CD14-positive monocyte (primary cell): ENCODE measurements around the gene CDKAL1. TPM values are rescaled to one million over a fixed set of nuclear protein-coding genes. Genes with fewer than 3 reads are reported as not detected.

Source experiments
- DNase-seq, 3 donors: peaks; one replicate each; pipeline ENCODE4 v3.0.0-alpha.2; 2011 to 2022
- H2AFZ ChIP-seq: 2 replicates; pipeline ENCODE4 v1.6.0; 2012; ENCODE audit warnings: mild to moderate bottlenecking, low read depth, low read length, inconsistent platforms; ENCODE audit not compliant: insufficient read depth, poor library complexity, severe bottlenecking
- H3K27ac ChIP-seq, 2 donors: 1 replicate in 1 of 2; 2 replicates in 1 of 2; pipeline ENCODE4 v1.5.1; 2012 to 2013; ENCODE audit warnings: low read length in 2 of 2, control low read depth in 1 of 2, inconsistent platforms in 1 of 2, low read depth in 1 of 2, mild to moderate bottlenecking in 1 of 2
- H3K27me3 ChIP-seq, 2 donors: one replicate each; pipeline versions ENCODE4 v1.6.0 to v1.6.1; 2011 to 2013; ENCODE audit warnings: low read length in 2 of 2; ENCODE audit not compliant: control insufficient read depth in 2 of 2, insufficient read depth in 2 of 2
- H3K36me3 ChIP-seq, 2 donors: replicated peaks in 1 of 2; 1 replicate in 1 of 2; 2 replicates in 1 of 2; pipeline versions ENCODE4 v1.5.1 to v1.6.1; 2012 to 2013; ENCODE audit warnings: low read length in 2 of 2, control low read depth in 1 of 2, inconsistent platforms in 1 of 2, mild to moderate bottlenecking in 1 of 2; ENCODE audit not compliant: insufficient read depth in 2 of 2, control insufficient read depth in 1 of 2
- H3K4me1 ChIP-seq, 2 donors: 1 replicate in 1 of 2; 2 replicates in 1 of 2; pipeline versions ENCODE4 v1.5.1 to v1.6.1; 2012 to 2013; ENCODE audit warnings: low read length in 2 of 2, control low read depth in 1 of 2, inconsistent platforms in 1 of 2, mild to moderate bottlenecking in 1 of 2, moderate library complexity in 1 of 2; ENCODE audit not compliant: insufficient read depth in 2 of 2, control insufficient read depth in 1 of 2
- H3K4me2 ChIP-seq: replicated peaks from 2 replicates; pipeline ENCODE3; 2012; ENCODE audit warnings: low read length, moderate library complexity, mild to moderate bottlenecking; ENCODE audit not compliant: poor library complexity, severe bottlenecking; ENCODE audit errors: extremely low read depth
- H3K4me3 ChIP-seq, 3 experiments: fragments of 200-600 bp in 1 of 3; sonication (generic) in 1 of 3; replicated peaks in 1 of 3; 1 replicate in 2 of 3; 2 replicates in 1 of 3; pipeline ENCODE4 v1.5.1; 2011 to 2013; ENCODE audit warnings: low read length in 3 of 3, mild to moderate bottlenecking in 3 of 3, control low read depth in 2 of 3, low read depth in 2 of 3, inconsistent platforms in 1 of 3, moderate library complexity in 1 of 3
- H3K79me2 ChIP-seq: 2 replicates; pipeline ENCODE4 v1.6.0; 2012; ENCODE audit warnings: mild to moderate bottlenecking, control low read depth, inconsistent platforms, low read length, moderate library complexity; ENCODE audit not compliant: insufficient read depth
- H3K9ac ChIP-seq: 2 replicates; pipeline ENCODE4 v1.6.0; 2017; ENCODE audit warnings: low read length, mild to moderate bottlenecking; ENCODE audit not compliant: insufficient read depth, poor library complexity, severe bottlenecking
- H3K9me3 ChIP-seq, 2 donors: replicated peaks in 1 of 2; 1 replicate in 1 of 2; 2 replicates in 1 of 2; pipeline versions ENCODE4 v1.5.1 to v1.6.1; 2012 to 2013; ENCODE audit warnings: low read length in 2 of 2, control low read depth in 1 of 2; ENCODE audit not compliant: control insufficient read depth in 1 of 2, insufficient read depth in 1 of 2
- H4K20me1 ChIP-seq: 2 replicates; pipeline ENCODE4 v1.6.0; 2012; ENCODE audit warnings: mild to moderate bottlenecking, low read length, control low read depth, moderate library complexity; ENCODE audit not compliant: insufficient read depth
- H3K27ac Mint-ChIP-seq, 7 donors: one replicate each; pipeline ENCODE4 v1.8.0; 2020; ENCODE audit warnings: mild to moderate bottlenecking in 7 of 7, mixed read lengths in 7 of 7, moderate library complexity in 6 of 7, inconsistent platforms in 2 of 7
- H3K27me3 Mint-ChIP-seq, 3 donors: one replicate each; pipeline ENCODE4 v1.8.0; 2021 to 2022; ENCODE audit warnings: low read depth in 3 of 3, mild to moderate bottlenecking in 3 of 3, mixed read lengths in 3 of 3, moderate library complexity in 3 of 3, inconsistent platforms in 1 of 3
- H3K36me3 Mint-ChIP-seq, 2 donors: one replicate each; pipeline ENCODE4 v1.8.0; 2020; ENCODE audit warnings: mixed read lengths in 2 of 2, inconsistent platforms in 1 of 2, mild to moderate bottlenecking in 1 of 2
- H3K4me1 Mint-ChIP-seq: one replicate; pipeline ENCODE4 v1.8.0; 2020; ENCODE audit warnings: mild to moderate bottlenecking, mixed read lengths
- H3K4me3 Mint-ChIP-seq, 2 donors: one replicate each; pipeline ENCODE4 v1.8.0; 2020; ENCODE audit warnings: mild to moderate bottlenecking in 2 of 2, mixed read lengths in 2 of 2, moderate library complexity in 1 of 2
- H3K9me3 Mint-ChIP-seq, 7 donors: one replicate each; pipeline ENCODE4 v1.8.0; 2020 to 2022; ENCODE audit warnings: mixed read lengths in 7 of 7, mild to moderate bottlenecking in 6 of 7, moderate library complexity in 6 of 7, inconsistent platforms in 2 of 7
- CTCF ChIP-seq: fragments of 200-600 bp; IDR thresholded peaks from one replicate; pipeline ENCODE4 v1.8.0; 2022; ENCODE audit warnings: antibody characterized with exemption, mild to moderate bottlenecking
- WGBS: methylation state at CpG from one replicate; pipeline ENCODE4 v1.1.5; 2013; ENCODE audit warnings: missing lambda C conversion rate; ENCODE audit not compliant: insufficient coverage; 5-methylcytosine and 5-hydroxymethylcytosine counted together
- intact Hi-C, 2 donors: fragments of 100-400 bp; cut with micrococcal nuclease; formaldehyde crosslinking; loops; one replicate each; pipeline versions ENCODE4 v1.15.0 to v1.15.1; 2023
- polyA plus RNA-seq, 3 donors: library from polyadenylated mRNA; depleted of rRNA in 1 of 3; unstranded in 2 of 3; stranded (reverse) in 1 of 3; fragments of 300-500 nt in 2 of 3; fragments of >200 nt in 1 of 3; fragmentation: Illumina TruSeq in 2 of 3; gene quantifications; 1 replicate in 2 of 3; 2 replicates in 1 of 3; pipeline ENCODE4 v1.2.3, GENCODE V29; 2012 to 2021

CDKAL1 gene
- polyA plus RNA-seq, 3 donors = 3.2 to 12.4 (median 8.3) TPM

- intact Hi-C loops = no loop called here
- WGBS = 100% methylated on average over 1 of the region's 7 CpGs
Measured at GRCh38 chr6:20866935-20867703, 332.9 kb downstream of the CDKAL1 start.

GRCh38 chr6:20868397-20869096 lies 334.3 kb downstream of the CDKAL1 start:
- TF ChIP-seq CTCF = no peak
- intact Hi-C loops = no loop called here
- Histone ChIP-seq H3K79me2 (no peaks in the 10 kb centered on the region), H4K20me1 (no peaks in the 10 kb centered on the region), H3K9ac (no peak overlapping the region), H3K4me3 (no peak overlapping the region), H3K4me2 (no peak overlapping the region), H3K36me3 (no peaks in the 10 kb centered on the region), H3K27ac (no peak overlapping the region), H2AFZ (no peak overlapping the region), H3K4me1 (no peaks in the 10 kb centered on the region), H3K9me3 (no peaks in the 10 kb centered on the region), H3K27me3 (no peaks in the 10 kb centered on the region)
- Mint-ChIP-seq H3K27me3 (no peaks in the 10 kb centered on the region), H3K4me3 (no peak overlapping the region), H3K36me3 (no peaks in the 10 kb centered on the region), H3K4me1 (no peaks in the 10 kb centered on the region), H3K9me3 (no peaks in the 10 kb centered on the region), H3K27ac (no peak overlapping the region)
- DNase-seq = no peak
- 100% methylated on average over 8 of the region's 9 CpGs for WGBS

More at GRCh38 chr6:20866935-20867703, 332.9 kb downstream of the CDKAL1 start:
- H3K4me1 ChIP-seq = no peaks in the 10 kb centered on the region
- no peak overlapping the region for H3K4me2 ChIP-seq
- Mint-ChIP-seq H3K4me3 (no peak overlapping the region), H3K27me3 (no peaks in the 10 kb centered on the region), H3K9me3 (no peaks in the 10 kb centered on the region), H3K36me3 (no peaks in the 10 kb centered on the region), H3K27ac (no peak overlapping the region), H3K4me1 (no peaks in the 10 kb centered on the region)
- no peak overlapping the region for H3K27ac ChIP-seq
- TF ChIP-seq CTCF = no peak
- H3K36me3 ChIP-seq = no peaks in the 10 kb centered on the region
- H3K9ac ChIP-seq = no peak overlapping the region
- no peaks in the 10 kb centered on the region for H3K9me3 ChIP-seq
- H3K4me3 ChIP-seq = no peak overlapping the region
- H4K20me1 ChIP-seq = no peaks in the 10 kb centered on the region
- no peaks in the 10 kb centered on the region for H3K79me2 ChIP-seq
- no peaks in the 10 kb centered on the region for H3K27me3 ChIP-seq
- no peak for DNase-seq
- H2AFZ ChIP-seq = no peak overlapping the region
